WTC11 (cell line): Measurements from ENCODE around the gene KXD1. TPM values are rescaled to one million over a fixed set of nuclear protein-coding genes. Genes with fewer than 3 reads are reported as not detected.
A peak's percentile ranks its signal among the peaks of the same experiment; 100 is the strongest.

Experiments
- AFF4 ChIP-seq: sonication (generic); formaldehyde crosslinking; IDR thresholded peaks from 2 replicates; pipeline ENCODE4 v1.8.1; 2023; ENCODE audit warnings: mild to moderate bottlenecking, missing genetic modification reagents, borderline replicate concordance
- ATF1 ChIP-seq: sonication (generic); formaldehyde crosslinking; IDR thresholded peaks from 2 replicates; pipeline ENCODE4 v1.8.1; 2023; ENCODE audit warnings: mild to moderate bottlenecking, moderate library complexity, missing genetic modification reagents
- CDX4 ChIP-seq: fragments of 250-450 bp; sonication (Bioruptor Pico); IDR thresholded peaks from 2 replicates; pipeline ENCODE4 v1.9.0; 2021; ENCODE audit warnings: moderate library complexity, mild to moderate bottlenecking, inconsistent platforms, borderline replicate concordance
- FOXK1 ChIP-seq: sonication (generic); formaldehyde crosslinking; IDR thresholded peaks from 2 replicates; pipeline ENCODE4 v1.8.0; 2022; ENCODE audit warnings: mild to moderate bottlenecking, moderate library complexity, missing genetic modification reagents
- GABPB1 ChIP-seq: sonication (generic); formaldehyde crosslinking; IDR thresholded peaks from 2 replicates; pipeline ENCODE4 v1.8.1; 2023; ENCODE audit warnings: mild to moderate bottlenecking, missing genetic modification reagents
- GRHL2 ChIP-seq: fragments of 250-450 bp; sonication (Bioruptor Pico); IDR thresholded peaks from 2 replicates; pipeline ENCODE4 v1.8.0; 2022; ENCODE audit warnings: mild to moderate bottlenecking, moderate library complexity; ENCODE audit not compliant: insufficient replicate concordance, severe bottlenecking
- JAZF1 ChIP-seq: fragments of 250-450 bp; sonication (Bioruptor Pico); IDR thresholded peaks from 2 replicates; pipeline ENCODE4 v1.9.0; 2021; ENCODE audit warnings: moderate library complexity, mild to moderate bottlenecking, inconsistent platforms
- KAT7 ChIP-seq: sonication (generic); formaldehyde crosslinking; IDR thresholded peaks from 2 replicates; pipeline ENCODE4 v1.8.1; 2023; ENCODE audit warnings: missing genetic modification reagents, mild to moderate bottlenecking, borderline replicate concordance
- MXD4 ChIP-seq: fragments of 250-450 bp; sonication (Bioruptor Pico); IDR thresholded peaks from 2 replicates; pipeline ENCODE4 v1.8.0; 2021; ENCODE audit warnings: mild to moderate bottlenecking, moderate library complexity, borderline replicate concordance
- MYBL2 ChIP-seq: sonication (generic); formaldehyde crosslinking; IDR thresholded peaks from 2 replicates; pipeline ENCODE4 v1.8.1; 2023; ENCODE audit warnings: mild to moderate bottlenecking, moderate library complexity, missing genetic modification reagents
- NR1H2 ChIP-seq: sonication (generic); formaldehyde crosslinking; IDR thresholded peaks from 2 replicates; pipeline ENCODE4 v1.9.0; 2021; ENCODE audit warnings: mild to moderate bottlenecking, moderate library complexity, missing genetic modification reagents
- NR3C1 ChIP-seq: sonication (generic); formaldehyde crosslinking; conservative IDR thresholded peaks from 2 replicates; pipeline ENCODE4 v1.8.1; 2023; ENCODE audit warnings: low read depth, mild to moderate bottlenecking, missing genetic modification reagents
- STAT6 ChIP-seq: sonication (generic); formaldehyde crosslinking; conservative IDR thresholded peaks from 2 replicates; pipeline ENCODE4 v1.8.1; 2023; ENCODE audit warnings: mild to moderate bottlenecking, low read depth, missing genetic modification reagents, moderate library complexity
- ZBTB21 ChIP-seq: sonication (generic); formaldehyde crosslinking; IDR thresholded peaks from 2 replicates; pipeline ENCODE4 v1.8.1; 2023; ENCODE audit warnings: mild to moderate bottlenecking, missing genetic modification reagents, borderline replicate concordance
- total RNA-seq: library from RNA; stranded (reverse); gene quantifications from 3 replicates; pipeline ENCODE4 v1.2.3, GENCODE V29; 2021
- TF ChIP-seq, protein P1 (sequence below): fragments of 250-450 bp; sonication (Bioruptor Pico); IDR thresholded peaks from 2 replicates; pipeline ENCODE4 v2.1.2; 2022; ENCODE audit warnings: mild to moderate bottlenecking, moderate library complexity
- TF ChIP-seq, protein P2 (sequence below): sonication (generic); formaldehyde crosslinking; IDR thresholded peaks from 2 replicates; pipeline ENCODE4 v1.8.1; 2022; ENCODE audit warnings: mild to moderate bottlenecking, moderate library complexity, missing genetic modification reagents
- TF ChIP-seq, protein P3 (sequence below): sonication (generic); formaldehyde crosslinking; IDR thresholded peaks from 2 replicates; pipeline ENCODE4 v1.8.0; 2022; ENCODE audit warnings: mild to moderate bottlenecking, missing genetic modification reagents
- TF ChIP-seq, protein P4 (sequence below): fragments of 250-450 bp; sonication (Bioruptor Pico); IDR thresholded peaks from 2 replicates; pipeline ENCODE4 v1.8.0; 2021; ENCODE audit warnings: mild to moderate bottlenecking
- TF ChIP-seq, protein P5 (sequence below): sonication (generic); formaldehyde crosslinking; IDR thresholded peaks from 2 replicates; pipeline ENCODE4 v1.8.1; 2022; ENCODE audit warnings: mild to moderate bottlenecking, missing genetic modification reagents, moderate library complexity, borderline replicate concordance
- TF ChIP-seq, protein P6 (sequence below): sonication (generic); formaldehyde crosslinking; IDR thresholded peaks from 2 replicates; pipeline ENCODE4 v1.8.0; 2022; ENCODE audit warnings: mild to moderate bottlenecking, missing genetic modification reagents

The KXD1 gene
- total RNA-seq, 1 experiment from 2014 or later, result 136 TPM

DNA sequence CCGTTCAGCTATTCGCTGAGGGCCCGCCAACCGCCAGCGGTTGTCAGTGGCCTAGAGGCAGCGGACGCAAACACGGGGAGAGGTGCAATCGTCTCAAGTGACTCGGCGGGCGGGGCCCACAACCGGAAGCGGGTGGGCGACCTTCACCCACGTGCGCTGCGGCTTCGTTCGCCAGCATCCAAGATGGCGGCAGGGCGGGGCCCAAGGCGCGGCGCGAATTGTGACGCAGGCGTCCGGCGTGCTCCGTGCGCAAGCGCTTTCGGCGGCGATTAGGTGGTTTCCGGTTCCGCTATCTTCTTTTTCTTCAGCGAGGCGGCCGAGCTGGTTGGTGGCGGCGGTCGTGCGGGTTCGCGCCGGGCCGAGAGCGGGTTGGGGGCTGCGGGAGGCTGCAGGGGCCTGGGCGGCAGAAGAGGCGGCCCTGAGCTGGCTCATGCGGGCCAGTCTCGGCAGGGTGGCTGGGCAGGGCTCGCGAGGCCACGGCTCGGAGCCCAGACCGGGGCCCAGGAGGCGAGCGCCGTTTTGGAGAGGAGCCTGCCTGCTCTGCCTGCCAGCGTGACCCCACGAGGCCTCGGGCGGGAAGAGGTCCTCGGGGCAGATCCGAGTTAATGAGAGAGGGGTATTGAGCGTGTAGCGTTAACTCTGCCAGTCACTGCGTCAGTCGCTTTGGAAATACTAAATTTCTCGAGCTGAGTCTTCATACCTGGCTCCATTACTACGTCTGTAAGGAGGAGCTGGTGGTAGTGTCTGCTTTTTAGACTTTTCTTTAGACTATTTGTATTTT, 14.1 kb downstream of the KXD1 start, which contains the start of gene UBA52 (continued):
- no peak for TF ChIP-seq JAZF1 (CRISPR knock-in tag)
- TF ChIP-seq, protein P1, sequence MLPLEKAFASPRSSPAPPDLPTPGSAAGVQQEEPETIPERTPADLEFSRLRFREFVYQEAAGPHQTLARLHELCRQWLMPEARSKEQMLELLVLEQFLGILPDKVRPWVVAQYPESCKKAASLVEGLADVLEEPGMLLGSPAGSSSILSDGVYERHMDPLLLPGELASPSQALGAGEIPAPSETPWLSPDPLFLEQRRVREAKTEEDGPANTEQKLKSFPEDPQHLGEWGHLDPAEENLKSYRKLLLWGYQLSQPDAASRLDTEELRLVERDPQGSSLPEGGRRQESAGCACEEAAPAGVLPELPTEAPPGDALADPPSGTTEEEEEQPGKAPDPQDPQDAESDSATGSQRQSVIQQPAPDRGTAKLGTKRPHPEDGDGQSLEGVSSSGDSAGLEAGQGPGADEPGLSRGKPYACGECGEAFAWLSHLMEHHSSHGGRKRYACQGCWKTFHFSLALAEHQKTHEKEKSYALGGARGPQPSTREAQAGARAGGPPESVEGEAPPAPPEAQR (CRISPR knock-in tag), result no peak
- no peak for TF ChIP-seq KAT7 (CRISPR knock-in tag)
- TF ChIP-seq NR3C1 (CRISPR knock-in tag), result no peak
- TF ChIP-seq NR1H2 (CRISPR knock-in tag), result no peak
- no peak for TF ChIP-seq CDX4 (CRISPR knock-in tag)
- TF ChIP-seq ATF1 (CRISPR knock-in tag), result peak; percentile 34; the same call in 1 of the 2 replicates
- TF ChIP-seq, protein P2, sequence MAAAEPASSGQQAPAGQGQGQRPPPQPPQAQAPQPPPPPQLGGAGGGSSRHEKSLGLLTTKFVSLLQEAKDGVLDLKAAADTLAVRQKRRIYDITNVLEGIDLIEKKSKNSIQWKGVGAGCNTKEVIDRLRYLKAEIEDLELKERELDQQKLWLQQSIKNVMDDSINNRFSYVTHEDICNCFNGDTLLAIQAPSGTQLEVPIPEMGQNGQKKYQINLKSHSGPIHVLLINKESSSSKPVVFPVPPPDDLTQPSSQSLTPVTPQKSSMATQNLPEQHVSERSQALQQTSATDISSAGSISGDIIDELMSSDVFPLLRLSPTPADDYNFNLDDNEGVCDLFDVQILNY (CRISPR knock-in tag), result peak; percentile 94
- TF ChIP-seq MXD4 (CRISPR knock-in tag), result no peak
- TF ChIP-seq STAT6 (CRISPR knock-in tag), result no peak
- TF ChIP-seq MYBL2, result peak; percentile 82; the same call in 1 of the 2 replicates
- TF ChIP-seq, protein P3, sequence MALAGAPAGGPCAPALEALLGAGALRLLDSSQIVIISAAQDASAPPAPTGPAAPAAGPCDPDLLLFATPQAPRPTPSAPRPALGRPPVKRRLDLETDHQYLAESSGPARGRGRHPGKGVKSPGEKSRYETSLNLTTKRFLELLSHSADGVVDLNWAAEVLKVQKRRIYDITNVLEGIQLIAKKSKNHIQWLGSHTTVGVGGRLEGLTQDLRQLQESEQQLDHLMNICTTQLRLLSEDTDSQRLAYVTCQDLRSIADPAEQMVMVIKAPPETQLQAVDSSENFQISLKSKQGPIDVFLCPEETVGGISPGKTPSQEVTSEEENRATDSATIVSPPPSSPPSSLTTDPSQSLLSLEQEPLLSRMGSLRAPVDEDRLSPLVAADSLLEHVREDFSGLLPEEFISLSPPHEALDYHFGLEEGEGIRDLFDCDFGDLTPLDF, result peak; percentile 82; the same call in 1 of the 2 replicates
- peak; percentile 92 for TF ChIP-seq FOXK1 (CRISPR knock-in tag)
- peak; percentile 92 for TF ChIP-seq GABPB1 (CRISPR knock-in tag)
- TF ChIP-seq, protein P4, sequence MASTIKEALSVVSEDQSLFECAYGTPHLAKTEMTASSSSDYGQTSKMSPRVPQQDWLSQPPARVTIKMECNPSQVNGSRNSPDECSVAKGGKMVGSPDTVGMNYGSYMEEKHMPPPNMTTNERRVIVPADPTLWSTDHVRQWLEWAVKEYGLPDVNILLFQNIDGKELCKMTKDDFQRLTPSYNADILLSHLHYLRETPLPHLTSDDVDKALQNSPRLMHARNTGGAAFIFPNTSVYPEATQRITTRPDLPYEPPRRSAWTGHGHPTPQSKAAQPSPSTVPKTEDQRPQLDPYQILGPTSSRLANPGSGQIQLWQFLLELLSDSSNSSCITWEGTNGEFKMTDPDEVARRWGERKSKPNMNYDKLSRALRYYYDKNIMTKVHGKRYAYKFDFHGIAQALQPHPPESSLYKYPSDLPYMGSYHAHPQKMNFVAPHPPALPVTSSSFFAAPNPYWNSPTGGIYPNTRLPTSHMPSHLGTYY (CRISPR knock-in tag), result peak; percentile 46; the same call in 1 of the 2 replicates
- TF ChIP-seq, protein P5, sequence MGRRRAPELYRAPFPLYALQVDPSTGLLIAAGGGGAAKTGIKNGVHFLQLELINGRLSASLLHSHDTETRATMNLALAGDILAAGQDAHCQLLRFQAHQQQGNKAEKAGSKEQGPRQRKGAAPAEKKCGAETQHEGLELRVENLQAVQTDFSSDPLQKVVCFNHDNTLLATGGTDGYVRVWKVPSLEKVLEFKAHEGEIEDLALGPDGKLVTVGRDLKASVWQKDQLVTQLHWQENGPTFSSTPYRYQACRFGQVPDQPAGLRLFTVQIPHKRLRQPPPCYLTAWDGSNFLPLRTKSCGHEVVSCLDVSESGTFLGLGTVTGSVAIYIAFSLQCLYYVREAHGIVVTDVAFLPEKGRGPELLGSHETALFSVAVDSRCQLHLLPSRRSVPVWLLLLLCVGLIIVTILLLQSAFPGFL, result no peak
- peak; percentile 98 for TF ChIP-seq ZBTB21 (CRISPR knock-in tag)
- TF ChIP-seq AFF4 (CRISPR knock-in tag), result 0 out of 2 replicates have a peak, but pooled peaks have one; percentile 40
- TF ChIP-seq, protein P6, sequence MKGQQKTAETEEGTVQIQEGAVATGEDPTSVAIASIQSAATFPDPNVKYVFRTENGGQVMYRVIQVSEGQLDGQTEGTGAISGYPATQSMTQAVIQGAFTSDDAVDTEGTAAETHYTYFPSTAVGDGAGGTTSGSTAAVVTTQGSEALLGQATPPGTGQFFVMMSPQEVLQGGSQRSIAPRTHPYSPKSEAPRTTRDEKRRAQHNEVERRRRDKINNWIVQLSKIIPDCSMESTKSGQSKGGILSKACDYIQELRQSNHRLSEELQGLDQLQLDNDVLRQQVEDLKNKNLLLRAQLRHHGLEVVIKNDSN (CRISPR knock-in tag), result peak; percentile 98
- TF ChIP-seq GRHL2 (CRISPR knock-in tag), result no peak
